MV-4-11 (cell line): ENCODE measurements around the gene VPS13D.

Experiments
- DNase-seq: peaks from one replicate; lab custom pipeline; 2025; lab: John Stamatoyannopoulos, UW

The VPS13D gene

DNA sequence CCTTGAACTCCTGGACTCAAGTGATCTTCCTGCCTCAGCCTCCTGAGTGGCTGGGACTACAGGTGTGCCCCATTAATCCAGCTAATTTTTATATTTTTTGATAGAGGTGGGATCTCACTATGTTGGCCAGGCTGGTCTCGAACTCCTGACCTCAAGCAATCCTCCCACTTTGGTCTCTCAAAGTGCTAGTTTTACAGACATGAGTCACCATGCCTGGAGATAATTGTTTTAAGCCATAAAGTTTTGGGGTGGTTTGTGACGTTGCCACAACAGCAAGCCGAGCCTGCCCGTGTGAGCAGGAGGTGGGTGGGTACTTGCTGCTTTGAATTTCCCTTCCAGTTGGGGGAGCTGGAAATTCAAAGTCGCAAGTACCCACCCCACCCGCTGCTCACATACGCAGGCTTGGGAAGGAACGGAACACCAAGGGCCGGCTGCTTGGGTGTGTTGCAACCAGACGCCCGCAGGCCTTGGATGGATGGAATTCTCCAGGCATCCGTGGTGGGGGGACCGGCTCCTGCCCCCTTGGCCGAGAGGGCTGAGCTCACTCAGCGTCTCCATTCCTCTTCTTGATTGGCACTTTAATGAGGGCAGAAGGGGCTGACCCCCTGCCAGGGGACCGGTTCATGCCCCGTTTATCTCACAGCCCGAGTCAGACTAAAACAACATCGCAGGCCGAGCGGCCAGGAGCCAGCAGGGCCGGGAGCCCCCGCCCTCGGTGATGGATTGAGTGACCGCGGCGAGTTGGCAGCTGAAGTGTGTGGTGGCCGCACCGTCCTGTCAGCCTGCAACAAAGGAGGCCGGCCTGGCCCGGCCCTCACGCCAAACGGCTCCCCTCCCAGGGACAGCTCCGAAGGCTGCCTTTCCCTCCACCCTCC, 310.1 kb downstream of the VPS13D start:
- peak; percentile 20 for DNase-seq

DNA sequence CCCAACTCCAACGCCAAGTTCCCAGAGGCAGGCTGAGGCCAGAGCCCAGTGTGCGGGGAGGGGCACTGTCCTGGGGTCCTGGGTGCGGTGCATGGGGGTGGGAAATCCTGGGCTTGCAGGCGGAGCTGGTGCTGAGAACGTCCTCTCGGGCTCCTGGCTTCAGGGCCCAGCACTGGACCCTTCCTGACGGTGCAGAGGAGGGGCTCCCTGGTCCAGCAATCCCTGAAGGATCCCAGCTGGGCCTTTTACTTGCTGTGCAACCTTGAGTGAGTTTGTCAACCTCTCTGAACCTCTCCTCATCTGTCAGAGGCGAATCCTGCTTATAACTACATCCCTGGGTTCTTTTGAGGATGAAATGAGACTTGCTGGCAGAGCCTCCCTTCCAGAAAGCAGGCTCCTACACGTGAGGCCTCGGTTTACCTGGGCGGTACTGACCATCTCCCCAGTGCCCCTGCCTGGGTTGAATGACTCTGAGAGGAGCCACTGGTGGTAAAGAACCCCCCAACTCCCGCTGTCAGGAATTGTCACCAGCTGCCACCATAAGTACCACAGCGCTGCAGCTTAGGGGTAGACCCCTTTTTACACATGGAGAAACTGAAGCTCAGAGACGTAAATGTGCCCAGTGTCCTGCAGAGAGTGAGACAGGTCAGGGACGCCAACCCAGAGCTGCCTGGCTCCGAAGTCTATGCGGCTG, 310.9 kb downstream of the VPS13D start:
- DNase-seq, result no peak

DNA sequence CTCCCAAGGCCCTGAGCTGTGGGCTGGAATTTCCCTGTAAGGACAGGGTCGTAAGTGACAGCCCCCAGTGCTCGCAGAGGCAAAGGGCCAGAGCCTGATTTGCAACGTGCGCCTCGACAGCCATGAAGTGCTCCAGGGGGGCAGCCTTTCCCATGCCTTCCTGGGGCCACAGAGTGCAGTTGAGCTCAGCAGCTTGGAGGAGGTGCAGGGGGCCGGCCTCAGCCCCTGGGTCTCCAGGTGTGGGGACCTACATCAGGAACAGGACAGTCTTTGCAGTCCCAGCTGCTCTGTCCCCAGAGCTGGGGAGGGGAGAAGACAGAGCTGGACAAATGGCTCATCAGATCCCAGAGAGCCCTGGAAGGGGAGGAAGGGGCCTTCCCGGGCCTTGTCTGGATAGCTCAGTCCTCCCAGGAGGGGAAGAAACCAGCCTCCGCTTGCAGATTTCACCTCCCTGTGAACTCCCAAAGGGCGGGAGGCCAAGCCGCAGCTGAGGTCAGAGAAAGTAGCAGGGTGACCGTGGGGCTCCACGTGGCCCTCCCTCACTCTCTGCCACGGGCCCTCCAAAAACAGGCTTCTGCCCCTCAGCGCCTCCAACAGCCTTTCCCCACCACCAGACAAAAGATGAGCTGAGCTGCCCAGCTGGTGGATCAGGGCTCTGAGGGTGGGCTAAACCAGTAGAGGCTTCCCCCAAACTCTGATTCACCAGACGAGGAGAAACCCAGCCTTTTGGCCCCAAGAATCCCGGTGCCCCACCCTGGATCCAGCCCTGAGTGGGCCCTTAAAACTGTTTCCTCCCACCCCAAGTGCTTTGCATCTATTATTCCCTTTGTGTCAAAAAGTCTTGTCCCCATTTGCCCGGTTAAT, 311.7 kb downstream of the VPS13D start:
- peak; percentile 58 for DNase-seq

DNA sequence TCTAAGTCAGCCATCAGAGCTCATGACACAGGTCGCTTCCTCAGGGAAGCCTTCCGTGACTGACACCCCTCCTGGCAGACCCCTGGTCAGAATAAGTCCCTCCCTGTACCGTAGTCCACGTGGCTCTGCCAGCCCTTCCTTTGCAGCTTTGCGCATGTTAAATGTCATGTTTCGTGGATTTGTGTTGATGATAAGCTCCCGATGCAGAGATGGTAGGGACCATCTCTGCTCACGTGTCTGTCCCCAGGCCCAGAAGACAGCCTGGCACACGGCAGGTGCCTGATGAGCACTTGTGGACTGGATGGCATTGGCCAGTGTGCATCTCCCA, 312.3 kb downstream of the VPS13D start:
- DNase-seq, result no peak

DNA sequence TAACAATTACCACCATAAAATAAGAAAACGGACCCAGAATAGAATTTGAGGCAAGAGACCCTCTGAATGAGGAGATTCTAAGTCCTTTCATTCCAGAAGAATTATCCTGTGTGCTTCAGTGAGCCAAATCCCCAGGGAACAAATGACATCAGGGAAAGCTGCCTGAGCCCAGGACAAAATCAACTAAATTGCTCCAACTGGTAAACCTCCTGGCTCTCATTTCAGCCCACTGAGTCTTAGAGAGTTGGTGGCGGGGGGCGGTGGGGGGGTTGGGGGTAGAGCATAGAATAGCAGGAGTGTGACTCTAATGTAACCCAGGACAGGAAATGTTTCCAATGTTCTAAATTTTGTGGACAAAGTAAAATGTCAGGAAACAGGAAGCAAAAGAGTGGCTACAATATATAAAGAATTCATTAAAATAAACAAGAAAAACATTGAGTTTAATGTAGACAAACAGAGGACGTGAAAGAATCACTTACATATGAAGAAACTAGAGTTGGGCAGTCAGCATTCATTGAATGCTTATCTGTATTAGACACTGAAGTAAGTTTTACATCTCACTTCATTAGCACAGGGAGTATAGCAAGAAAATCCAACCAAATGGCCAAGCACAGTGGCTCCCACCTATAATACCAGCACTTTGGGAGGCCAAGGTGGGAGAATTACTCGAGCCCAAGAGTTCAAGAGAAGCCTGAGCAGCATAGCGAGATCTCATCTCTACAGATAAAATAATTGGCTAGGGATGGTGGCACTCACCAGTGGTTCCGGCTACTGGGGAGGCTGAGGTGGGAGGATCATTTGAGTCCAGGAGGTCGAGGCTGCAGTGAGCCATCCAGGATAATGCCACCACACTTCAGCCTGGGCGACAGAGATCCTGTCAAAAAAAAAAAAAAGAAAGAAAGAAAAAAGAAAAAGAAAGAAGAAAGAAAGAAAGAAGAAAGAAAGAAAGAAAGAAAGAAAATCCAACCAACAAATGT, 313.1 kb downstream of the VPS13D start:
- DNase-seq, result no peak

DNA sequence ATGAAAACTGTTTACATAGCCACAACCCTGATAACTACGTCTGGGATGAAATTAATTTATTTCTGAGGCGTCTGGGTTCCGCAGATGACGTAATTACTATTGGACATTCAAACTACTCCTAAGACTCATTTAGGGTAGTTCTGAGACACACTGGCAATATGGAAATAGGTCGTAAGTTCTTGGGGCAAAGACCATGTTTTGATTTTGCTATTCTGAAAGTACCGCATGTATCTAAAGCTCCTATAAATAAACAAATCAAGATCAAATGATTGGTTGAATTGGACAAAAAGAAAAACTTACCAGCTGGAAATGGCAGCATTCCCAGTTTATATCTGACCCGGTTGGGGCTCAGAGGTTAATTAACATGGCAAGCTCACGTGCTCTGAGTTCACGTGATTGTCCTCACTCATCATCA, 313.9 kb downstream of the VPS13D start:
- DNase-seq, result no peak

DNA sequence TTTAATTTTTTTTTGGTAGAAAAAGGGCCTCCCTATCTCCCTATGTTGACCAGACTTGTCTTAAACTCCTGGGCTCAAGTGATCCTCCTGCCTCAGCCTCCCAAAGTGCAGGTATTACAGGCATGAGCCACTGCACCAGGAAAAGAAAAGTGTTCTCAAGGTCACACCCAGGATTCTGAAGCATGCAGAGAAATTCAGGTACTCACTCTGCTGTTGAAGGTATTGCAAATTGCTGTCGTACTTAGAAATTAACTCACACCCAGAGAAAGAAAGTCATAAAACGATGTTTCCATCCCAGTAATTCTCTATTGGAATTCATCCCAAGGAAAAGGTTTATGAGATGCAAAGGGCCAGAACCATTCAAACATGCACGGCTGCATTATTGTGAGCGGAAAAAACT, 314.5 kb downstream of the VPS13D start:
- DNase-seq, result no peak

DNA sequence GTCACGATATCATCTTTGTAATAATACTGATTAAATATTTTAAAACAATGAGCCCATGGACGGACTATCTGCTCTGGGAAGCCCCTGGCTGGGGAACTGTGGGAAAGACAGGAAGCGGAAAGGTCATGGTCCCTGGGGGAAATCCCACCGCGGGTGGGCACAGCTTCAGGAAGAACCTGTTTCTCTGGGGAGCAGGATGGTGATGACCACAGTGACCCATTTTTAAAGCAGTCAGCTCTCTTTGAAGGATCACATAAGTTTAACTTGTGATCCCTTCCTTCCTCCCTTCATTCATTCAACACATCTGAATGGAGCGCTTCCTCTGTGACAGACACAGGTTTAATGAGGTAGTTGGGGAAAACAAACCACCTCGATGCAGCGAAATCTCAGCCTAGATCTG, 315.2 kb downstream of the VPS13D start:
- no peak for DNase-seq

DNA sequence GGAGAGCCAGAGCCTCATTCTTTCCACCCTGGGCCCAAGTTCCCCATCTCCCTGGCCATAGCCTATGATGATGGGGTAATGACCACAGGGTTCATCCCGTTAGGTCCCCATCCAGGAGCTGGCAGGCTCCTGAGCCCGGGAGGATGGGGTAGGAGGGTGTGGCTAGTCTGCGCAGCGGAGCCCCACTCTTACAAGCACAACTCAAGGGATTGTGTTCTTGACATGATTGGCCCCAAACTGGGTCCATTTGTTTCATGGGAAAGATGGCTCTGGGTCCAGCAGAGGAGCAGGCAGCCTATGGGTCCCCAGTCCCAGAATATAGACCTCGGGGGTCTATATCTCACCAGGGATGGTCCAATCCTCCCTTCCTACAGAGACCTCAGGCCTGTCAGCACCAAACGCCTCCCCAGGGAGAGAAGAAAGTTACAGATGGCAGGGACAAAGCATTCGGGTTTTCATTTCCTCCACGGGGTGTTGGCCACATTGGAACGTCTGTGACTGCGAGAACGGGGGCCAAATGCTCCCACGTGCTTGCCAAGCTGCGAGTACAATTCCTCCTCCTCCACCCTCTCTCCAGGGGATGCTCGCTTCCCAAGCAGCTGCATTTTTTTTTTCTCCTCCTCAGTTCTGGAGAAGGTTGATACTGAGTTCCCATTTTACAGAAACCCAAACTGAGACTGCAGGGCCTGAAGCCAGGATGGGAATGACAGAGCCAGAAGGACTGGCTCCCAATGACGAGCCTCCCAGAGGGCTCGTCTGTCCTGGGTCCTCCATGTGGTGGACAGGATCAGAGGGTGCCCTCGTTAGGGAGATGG, 317.1 kb downstream of the VPS13D start:
- DNase-seq, result no peak

DNA sequence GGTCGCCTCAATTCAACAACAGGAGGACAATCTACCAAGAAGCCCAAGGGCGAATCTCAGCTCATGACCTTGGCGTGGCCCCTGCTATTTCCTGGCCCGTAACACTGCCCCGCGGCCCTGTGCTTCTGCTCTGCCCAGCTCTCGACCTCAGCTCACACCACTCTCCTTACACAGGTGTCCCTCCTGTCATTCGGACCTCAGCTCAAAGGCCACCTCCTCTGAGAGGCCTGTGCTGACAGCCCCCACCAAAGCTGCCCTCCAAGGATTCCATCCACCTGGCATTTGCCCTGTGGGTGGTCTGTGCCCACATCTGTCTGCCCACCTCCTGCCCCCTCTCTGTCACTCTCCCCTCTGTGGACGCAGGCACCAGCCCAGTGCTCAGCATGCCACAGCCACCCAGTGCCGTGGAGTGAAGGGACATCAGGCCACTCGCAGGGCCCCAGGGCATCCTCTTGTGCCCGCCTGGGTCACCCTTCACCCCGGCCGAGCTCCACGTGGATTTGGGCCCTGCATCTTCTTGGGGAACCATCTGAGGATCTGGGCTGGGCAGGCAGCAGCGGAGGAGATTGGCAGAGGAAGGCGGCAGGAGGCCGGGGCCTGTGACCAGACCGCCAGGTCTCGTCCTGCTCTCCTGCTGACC, 317.9 kb downstream of the VPS13D start:
- DNase-seq, result no peak

DNA sequence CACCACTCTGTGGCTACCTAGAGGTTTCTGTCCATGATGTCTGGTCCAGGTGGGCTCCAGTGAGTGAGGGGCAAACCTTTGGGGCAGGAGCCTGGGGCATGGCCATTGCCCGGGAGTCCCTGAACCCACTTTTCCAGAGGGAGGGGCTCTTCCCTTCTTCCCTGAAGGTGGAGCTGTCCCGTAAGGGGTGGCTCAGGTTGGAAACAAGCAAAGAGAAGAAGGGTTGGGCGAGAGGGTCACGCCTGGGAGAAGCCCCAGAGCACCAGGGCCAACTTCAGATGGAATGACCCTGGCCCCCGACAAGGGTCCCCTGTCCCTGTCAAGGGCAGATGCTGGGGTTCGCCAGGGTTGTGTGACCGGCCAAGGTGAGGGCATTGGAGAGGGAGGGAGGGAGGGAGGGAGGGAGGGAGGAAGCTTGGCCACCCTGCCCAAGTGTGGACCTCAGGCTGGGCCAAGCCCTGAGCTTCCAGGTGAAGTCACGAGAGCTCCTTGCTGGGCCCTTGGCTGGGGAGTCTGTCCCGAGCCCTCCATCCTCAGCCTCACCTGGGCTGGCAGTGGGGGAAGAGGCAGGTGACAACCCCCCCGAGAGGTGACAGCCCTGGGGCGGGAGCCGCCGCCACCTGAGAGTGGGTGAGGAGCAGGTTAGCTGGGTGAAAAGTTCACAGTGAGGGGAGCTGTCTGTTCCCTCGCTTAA, 318.6 kb downstream of the VPS13D start:
- DNase-seq, result no peak

DNA sequence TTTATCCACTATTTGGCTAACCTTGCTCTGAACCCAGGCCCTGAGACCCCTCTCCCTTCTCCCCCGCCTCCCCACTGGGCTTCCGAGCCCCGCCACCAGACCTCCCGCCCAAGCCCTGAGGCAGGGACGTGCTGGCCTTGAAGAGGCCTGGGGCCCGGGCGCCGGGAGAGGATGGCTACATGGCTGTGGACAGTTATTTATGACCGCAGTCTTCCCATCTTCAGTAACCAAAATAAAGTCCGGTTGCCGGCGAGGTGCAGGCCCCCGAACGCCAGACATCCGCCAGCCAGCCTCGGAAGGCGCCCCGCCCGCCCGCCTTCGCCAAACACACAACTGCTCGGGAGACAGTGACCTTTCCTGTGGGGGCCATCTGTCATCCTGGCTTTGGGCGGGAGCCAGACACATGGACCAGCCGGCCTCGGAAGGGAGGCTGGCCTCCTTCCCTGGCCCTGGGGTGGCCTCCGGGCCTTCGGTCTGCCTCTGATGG, 319.2 kb downstream of the VPS13D start:
- DNase-seq, result no peak

DNA sequence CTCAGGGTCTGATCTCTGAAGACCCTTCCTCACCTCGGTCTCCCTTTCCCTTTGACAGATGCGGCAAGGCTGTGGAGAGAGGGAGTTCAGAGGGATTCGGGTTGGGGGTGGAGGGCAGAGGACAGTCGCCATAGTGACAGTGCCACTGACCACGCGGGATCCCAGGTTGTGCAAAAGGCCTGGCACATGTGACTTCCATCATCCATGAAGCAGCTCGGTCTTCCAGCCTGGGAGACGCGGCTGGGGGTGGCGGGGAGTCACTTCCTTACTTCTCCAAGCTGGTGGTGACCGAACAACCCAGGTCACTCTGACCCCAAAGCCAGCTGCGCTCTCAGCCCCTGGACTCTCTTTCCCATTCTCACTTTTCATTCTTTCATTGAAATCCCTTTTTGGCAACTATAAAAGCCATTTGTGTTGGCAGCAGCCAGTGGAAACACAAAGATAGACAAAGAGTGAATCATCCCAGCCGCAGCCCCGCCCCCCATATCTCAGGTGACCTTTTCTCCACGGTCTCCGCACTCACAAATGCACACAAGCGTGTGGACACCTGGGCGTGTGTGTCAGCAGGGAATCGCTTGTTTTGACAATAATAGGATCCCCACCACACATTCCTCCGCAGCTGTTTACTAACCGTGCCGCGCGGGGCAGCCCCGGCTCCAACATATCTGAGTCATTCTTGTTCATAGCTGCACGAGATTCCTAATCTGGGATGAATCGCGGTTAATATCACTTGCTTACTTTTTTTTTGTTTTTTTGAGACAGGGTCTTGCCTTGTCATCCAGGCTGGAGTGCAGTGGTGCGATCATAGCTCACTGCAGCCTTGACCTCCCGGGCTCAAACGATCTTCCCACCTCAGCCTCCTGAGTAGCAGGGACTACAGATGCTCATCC, 319.9 kb downstream of the VPS13D start:
- no peak for DNase-seq

DNA sequence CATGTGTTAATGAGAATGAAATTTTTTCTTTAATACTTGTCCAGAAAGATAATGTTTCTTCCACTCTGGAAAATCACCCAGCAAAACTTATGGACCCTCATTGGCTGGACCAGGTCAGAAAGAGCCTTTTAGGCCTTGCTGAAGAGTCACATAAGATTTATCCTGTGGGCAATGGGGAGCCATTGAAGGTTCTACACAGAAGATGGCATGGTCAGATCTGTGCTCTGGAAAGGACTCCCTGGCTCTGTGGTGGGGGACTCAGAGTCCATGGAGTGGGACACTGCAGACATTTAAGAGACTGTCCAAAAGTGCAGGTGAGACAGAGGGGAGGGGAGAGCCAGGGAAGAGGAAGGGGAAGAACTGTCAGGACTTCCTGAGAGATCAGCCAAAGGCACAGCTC, 321.8 kb downstream of the VPS13D start:
- DNase-seq, result no peak

DNA sequence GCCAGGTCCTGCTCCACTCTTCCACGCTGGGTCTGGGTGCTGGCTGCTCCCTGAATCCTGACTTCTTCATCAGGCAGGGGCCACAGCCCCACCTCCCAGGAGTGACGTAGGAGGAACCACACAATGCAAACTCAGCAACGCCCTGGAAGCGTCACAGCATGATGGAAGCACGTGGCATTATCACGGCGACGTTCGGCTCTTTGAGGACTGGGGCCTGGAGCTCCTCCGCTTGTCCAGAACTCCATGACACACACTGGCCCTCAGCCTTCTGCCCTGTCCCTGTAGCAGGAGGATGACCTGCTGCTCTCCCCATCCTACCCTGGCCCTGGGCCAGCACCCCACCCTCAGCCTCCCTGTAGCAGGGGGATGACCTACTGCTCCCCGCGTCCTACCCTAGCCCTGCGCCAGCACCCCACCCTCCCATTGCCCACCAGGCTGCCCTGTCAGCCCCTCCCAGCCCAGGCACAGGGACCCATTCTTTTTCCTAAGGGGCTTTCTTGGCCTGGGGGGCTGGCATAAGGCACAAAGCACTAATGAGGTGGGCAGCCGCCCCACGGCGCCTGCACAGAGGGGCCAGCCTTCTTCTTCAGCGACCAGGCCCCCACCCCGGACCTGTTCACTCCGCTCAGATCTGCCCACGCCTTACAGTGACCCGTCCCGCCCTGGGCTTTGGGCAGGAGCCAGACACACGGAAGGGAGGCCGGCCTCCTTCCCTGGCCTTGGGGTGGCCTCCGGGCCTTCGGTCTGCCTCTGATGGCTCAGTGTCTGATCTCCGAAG, 322.5 kb downstream of the VPS13D start:
- DNase-seq, result no peak

DNA sequence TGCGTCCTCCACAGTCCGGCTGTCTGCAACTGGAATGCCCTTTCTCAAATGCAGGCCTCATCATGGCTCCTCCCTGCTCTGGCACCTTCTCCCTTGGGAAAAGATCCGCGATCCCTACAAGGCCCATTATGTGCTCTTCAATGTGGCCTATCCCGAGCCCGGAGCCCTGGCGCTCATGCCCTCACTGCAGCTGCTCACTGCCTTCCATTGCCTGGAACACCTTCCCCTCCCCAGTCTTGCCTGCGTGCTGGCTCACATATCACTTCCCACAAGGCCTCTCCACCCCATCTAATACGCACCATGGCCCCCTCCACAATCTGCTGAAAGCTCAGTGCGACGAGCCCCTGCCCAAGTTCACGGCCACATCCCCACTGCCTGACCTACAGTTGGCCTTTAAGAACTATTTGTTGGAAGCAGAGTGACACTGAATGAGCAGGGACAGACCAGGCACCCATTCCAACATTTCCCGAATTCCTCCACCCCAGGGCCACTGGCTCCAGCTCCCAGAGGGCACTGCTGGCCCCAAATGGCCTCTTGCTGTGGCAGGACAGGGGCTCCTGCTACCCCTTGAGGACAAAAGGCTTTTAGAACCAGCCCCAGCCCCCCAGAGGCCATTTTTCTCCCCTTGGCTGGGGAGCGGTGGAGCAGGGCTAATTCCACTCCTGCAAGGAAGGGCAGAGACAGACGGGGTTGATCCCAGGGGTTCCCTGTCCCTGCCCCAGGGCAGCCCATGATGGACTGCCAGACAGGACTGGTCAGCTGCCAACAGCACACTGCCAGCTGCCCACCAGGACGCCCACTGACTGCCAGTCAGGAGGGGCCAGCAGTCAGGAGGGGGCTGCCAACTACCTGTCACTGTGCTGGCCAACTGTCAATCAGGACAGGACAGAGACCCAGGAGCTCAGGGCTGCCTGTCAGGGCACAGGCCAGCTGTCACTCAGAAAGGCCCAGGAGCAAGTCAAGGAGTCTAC, 323.4 kb downstream of the VPS13D start:
- no peak for DNase-seq
